GM12873 (cell line): Measurements from ENCODE around the gene TMEM60.

Source experiments
- TF ChIP-seq, protein P1 (sequence below): IDR thresholded peaks from 2 replicates; pipeline ENCODE4 v1.5.1; 2012; ENCODE audit warnings: low read depth, mild to moderate bottlenecking, moderate library complexity, low read length, control low read depth; ENCODE audit not compliant: insufficient read depth; ENCODE audit errors: missing control alignments

Gene TMEM60

DNA sequence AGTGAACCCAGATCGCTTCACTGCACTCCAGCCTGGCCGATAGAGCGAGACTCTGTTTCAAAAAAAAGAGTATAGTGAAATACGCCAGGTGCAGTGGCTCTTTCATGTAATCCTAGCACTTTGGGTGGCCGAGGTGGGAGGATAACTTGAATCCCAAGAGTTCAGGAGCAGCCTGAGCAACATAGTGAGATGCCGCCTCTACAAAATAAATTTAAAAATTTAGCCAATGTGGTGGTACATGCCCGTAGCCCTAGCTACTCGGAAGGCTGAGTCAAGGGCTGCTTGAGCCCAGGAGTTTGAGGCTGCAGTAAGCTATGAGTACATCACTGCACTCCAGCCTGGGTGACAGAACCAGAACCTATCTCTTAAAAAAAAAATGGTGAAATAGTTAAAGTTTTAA, 27.9 kb downstream of the TMEM60 start:
- TF ChIP-seq, protein P1, sequence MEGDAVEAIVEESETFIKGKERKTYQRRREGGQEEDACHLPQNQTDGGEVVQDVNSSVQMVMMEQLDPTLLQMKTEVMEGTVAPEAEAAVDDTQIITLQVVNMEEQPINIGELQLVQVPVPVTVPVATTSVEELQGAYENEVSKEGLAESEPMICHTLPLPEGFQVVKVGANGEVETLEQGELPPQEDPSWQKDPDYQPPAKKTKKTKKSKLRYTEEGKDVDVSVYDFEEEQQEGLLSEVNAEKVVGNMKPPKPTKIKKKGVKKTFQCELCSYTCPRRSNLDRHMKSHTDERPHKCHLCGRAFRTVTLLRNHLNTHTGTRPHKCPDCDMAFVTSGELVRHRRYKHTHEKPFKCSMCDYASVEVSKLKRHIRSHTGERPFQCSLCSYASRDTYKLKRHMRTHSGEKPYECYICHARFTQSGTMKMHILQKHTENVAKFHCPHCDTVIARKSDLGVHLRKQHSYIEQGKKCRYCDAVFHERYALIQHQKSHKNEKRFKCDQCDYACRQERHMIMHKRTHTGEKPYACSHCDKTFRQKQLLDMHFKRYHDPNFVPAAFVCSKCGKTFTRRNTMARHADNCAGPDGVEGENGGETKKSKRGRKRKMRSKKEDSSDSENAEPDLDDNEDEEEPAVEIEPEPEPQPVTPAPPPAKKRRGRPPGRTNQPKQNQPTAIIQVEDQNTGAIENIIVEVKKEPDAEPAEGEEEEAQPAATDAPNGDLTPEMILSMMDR, result no peak

DNA sequence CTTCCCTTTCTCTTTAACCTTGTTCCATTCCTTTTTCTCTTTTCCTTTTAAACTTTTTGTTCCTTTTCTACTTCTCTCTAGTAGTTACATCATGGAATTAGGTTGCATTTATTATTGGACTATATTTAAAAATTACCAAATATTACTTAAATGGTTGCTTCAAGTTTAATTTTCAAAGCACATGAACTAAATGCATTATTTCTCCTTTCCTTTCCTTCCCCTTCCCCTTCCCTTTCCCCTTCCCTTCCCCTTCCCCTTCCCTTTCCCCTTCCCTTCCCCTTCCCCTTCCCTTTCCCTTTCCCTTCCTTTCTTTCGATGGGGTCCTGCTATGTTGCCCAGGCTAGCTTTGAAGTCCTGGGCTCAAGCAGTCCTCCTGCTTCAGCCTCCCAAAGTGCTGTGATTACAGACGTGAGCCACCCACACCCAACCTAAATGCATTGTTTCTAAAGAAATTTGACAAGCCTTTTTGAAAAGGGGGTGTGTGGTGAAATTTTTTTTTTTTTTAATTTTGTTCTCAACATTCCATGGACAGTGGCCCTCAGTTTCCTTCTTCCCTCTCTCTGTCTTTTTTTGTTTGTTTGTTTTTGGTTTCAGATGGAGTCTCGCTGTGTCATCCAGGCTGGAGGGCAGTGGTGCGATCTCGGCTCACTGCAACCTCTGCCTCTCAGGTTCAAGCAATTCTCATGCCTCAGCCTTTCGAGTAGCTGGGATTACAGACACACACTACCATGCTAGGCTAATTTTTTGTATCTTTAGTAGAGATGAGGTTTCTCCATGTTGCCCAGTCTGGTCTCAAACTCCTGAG, 31.2 kb downstream of the TMEM60 start:
- TF ChIP-seq, protein P1, result no peak

DNA sequence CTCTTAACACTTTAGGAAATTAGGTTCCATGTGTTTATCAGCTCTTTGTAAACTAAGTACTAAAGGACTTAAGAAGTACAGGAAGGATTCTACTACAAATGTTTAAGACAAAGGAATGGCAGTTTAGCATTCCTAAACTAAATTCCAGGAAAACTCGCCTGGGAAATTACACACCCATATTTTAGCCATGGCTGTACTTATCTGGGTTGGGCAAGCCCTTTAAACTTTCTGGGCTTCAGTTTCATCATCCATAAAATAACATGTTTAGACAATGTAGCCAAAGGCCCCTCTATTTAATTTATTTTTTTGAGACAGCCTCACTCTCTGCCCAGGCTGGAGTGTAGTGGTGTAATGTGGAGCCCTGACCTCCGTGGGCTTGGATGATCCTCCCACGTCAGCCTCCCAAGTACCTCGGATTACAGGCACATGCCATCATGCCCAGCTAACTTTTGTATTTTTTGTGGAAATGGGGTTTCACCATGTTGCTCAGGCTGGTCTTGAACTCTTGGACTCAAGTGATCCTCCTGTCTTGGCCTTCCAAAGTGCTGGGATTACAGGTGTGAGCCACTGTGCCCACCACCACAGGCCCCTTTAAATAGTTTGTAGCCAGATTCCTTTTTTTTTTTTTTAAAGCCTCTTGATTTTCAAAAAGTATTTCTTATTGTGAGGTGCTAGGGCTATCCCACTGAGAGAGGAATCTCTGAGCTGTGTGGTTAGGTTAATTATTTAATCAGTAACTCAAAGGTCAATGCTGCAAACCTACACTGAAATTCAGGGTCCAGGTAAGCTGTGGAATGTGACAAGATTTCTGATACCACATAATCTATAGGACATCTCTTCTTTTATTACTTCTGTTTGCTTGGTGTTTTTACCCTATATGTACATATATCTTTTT, 32.1 kb downstream of the TMEM60 start:
- TF ChIP-seq, protein P1, result no peak

DNA sequence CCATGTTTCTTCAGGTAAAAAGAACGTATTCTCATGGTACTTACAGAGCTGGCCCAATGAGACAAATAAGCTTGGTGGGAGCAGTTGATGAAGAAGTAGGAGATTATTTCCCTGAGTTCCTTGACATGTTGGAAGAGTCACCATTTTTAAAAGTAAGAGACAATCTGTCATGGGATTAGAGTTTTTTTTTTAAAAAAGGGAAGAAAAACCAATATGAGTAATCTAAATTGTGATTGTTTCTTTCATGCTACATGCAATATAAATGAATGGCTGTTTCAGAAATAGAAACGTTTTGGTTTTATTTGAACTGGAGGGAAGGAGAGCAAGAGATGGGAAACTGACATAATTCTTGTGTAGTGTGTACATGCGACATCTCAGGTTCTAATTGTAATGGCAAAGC, 32.8 kb downstream of the TMEM60 start:
- TF ChIP-seq, protein P1, result no peak

DNA sequence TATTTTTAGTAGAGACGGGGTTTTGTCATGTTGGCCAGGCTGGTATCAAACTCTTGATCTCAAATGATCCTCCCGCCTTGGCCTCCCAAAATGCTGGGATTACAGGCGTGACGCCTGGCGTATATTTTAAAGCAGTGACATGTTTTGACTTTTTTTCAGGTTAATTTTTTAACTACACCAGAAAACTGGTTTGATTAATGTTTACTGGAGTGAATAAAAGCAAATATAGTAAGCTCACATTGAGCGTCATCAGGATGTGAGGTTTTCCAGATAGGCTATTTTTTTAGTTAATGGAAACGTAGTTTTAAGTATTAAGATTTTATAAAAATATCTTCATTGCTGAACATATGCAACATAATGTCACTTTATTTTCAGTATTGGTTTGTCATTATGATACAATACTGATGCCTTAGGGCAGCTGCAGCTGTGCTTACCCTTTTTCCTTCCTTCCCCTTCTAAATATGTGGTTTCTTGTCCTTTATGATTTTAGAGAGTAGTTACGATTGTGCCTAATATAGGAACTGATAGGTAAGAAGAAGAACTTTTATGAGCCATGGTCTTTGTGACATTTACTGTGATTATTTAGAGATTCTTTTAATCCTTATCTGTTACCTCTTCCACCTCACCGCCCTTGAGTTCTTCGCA, 37.3 kb downstream of the TMEM60 start:
- TF ChIP-seq, protein P1, result no peak

DNA sequence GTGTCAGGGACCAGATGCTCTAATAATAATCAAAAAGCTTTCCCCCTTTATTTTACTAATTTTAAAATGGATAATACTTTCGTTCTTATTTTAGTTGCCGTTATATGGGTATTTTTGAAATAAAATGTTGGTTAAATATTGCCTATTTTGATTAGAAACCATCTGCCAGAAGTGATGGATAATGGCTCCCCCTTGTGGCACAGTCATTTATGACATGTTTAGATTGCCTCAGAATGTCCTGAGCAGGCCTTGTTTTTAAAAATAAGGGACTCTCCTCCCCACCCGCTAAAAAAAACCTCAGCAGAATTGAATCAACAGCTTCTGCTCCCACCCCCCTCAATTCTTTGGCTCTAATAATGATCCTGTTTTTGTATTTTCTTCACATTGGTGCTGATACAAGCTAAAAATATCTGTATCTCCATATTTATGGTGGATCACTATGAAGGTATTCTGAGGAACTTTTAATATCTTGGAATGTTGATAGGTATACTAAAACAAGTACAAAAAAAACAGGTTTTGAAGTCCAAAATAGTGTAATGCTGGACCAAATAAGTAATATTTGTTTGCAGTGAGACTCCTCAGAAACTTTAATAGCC, 38.8 kb downstream of the TMEM60 start:
- TF ChIP-seq, protein P1, result peak; percentile 62
